ENCODE data around the gene MYCBP2.
"Not testable (repeated sequence)": the region's sequence is repeated elsewhere in the genome, so short reads cannot be mapped to it uniquely, and the experiment has no call there.

The MYCBP2 gene

DNA sequence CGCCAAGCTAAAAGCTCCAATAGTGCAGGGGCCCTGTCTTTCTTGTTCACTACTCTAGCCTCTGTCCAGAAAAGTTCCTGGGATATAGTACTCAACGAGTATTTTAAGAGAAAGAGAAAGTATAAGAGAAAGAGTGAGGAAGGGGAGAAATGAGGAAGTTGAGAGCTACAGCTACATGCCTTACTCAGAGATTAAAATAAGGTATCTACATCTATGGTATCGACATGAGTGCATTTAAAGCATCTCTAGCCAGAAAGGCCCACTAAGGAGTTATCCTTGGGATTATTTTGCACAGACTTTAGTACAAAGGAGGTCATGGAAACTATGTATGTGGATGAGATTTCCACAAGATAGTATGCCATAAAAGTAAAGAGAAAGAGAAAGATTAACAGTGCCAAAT lies 28.5 kb downstream of the MYCBP2 start:
- DNase-seq, result no peak

DNA sequence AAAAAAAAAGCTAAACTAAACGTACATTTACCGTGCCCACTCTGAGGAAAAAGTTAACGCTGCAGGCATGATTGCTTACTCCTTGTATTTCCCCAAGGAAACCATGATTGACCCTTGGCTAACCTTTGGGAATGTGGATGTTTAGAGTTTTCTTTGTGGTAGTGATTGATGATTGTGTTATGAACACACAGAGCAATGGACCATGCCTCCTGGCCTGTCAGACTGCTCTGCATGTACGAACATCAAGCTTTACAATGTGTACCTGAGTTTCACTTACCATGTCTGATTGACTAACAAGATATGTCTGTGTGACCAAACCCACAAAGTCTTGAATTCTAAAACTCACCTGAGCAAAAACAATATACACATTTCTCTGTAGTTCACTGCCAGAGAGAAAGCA lies 35.1 kb downstream of the MYCBP2 start:
- no peak for DNase-seq

- DNase-seq, result no peak
Measured at GRCh38 chr13:77290342-77290741, 36.6 kb downstream of the MYCBP2 start.

DNA sequence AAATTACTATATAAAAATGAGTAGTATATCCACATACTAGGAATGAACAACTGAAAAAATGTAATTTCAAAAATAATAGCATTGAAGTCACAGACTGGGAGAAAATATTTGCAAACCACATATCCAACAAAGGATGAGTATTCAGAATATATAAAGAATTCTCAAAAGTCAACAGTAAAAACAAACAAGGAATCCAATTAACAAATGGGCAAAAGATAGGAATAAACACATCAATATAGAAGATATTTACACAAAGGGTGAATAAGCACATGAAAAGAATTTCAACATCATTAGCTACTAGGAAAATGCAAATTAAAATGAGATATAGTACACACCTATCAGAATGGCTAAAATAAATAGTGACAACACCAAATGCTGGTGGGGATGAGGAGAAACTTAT lies 37.0 kb downstream of the MYCBP2 start:
- DNase-seq, result no peak

DNA sequence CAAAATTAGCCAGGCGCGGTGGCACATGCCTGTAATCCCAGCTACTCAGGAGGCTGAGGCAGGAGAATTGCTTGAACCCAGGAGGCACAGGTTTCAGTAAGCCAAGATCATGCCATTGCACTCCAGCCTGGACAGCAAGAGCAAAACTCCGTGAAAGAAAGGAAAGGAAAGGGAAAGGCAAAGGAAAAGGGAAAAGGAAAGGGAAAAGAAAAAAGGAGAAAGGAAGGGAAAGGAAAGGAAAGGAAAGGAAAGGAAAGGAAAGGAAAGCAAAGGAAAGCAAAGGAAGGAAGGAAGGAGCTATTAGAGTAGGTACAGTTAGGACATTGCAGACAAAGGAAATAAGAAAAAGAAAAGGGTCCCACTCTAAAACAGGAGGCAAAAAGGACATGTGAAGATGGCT lies 41.3 kb downstream of the MYCBP2 start:
- DNase-seq, result not testable (repeated sequence)

GRCh38 chr13:77285098-77285497 lies 41.8 kb downstream of the MYCBP2 start:
- DNase-seq, result no peak

GRCh38 chr13:77274126-77274525 lies 52.8 kb downstream of the MYCBP2 start:
- DNase-seq, result no peak

DNA sequence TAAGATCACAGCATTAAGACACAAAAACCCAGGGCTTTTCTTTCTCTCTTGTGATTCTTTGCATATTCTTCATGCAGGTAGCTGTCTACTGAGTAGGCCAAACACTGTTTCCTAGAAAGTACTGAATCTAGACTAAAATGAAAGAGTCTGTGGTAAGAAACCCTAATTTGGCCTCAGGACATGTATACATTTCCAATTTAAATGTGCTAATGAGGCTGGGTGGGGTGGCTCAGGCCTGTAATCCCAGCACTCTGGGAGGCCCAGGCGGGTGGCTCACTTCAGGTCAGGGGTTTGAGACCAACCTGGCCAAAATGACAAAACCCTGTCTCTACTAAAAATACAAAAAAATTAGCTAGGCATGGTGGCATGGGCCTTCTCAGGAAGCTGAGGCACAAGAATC lies 57.8 kb downstream of the MYCBP2 start:
- DNase-seq, result no peak

GRCh38 chr13:77267362-77267761 lies 59.5 kb downstream of the MYCBP2 start:
- no peak for DNase-seq

- DNase-seq, result no peak
Measured at GRCh38 chr13:77265336-77265735, 61.6 kb downstream of the MYCBP2 start.

GRCh38 chr13:77262198-77262597 lies 64.7 kb downstream of the MYCBP2 start:
- no peak for DNase-seq

GRCh38 chr13:77250975-77251374 lies 75.9 kb downstream of the MYCBP2 start:
- no peak for DNase-seq

GRCh38 chr13:77245224-77245623 lies 81.7 kb downstream of the MYCBP2 start:
- DNase-seq, result not testable (repeated sequence)

DNA sequence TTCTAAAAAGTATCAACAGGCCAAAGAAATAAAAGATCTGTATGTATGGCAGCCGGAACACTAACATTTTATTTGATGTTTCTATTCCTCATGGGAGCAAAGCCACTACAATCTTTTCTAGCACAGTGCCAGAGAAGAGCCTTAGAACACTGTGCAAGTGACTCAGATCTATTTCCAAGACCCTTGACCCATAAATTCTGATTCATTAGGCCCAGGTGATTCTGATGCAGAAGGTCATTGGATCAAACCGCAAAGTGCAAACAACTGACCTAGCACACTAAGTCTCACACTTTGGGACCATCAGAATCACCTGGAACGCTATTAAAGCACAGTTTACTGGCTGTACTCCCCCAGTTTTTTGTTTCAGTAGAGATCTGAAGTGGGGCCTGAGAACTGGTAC lies 87.6 kb downstream of the MYCBP2 start:
- DNase-seq, result no peak

DNA sequence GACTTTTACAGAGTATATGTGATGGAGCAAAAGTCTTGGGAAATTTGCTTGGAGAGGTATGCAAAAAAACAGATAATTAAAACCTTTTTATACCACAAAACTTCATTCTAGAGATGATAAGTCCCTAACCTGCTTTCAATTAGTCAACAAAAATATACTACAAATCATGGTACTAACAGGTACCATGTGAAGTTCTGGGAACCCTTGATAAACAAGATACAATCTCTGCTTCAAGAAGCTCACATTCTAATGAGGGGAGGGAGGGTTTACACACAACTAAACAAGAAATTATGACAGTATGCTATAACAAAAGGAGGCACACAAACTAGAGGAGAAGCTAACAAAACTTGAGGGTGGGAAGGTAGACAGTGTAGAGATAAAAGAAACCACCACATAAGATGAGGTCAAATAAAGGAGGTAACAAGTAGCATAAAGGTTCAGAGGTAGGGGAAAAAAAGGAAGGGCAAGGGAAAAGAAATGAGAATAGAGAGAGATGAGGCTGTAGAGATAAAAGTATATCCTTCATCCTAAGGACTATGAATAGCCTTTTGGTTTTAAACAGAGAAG lies 91.4 kb downstream of the MYCBP2 start:
- DNase-seq, result no peak

GRCh38 chr13:77233159-77233558 lies 93.7 kb downstream of the MYCBP2 start:
- no peak for DNase-seq

DNA sequence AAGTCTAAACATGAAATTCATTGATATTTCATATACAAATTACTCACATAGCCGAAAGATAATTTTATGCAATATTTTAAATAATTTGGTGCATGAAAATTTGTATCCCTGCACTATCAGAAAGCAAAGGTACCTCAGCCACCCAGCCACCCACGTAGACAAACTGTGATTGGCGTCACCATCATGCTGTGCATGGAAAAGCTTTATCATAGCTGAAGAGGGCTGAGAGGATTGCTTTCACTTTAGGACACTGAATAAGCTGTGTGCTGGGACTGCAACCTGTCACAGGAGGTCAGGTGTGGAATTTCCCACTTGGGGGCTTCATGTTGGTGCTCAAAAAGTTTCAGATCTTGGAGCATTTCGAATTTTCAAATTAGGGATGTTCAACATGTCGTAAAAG lies 96.3 kb downstream of the MYCBP2 start:
- DNase-seq, result no peak

DNA sequence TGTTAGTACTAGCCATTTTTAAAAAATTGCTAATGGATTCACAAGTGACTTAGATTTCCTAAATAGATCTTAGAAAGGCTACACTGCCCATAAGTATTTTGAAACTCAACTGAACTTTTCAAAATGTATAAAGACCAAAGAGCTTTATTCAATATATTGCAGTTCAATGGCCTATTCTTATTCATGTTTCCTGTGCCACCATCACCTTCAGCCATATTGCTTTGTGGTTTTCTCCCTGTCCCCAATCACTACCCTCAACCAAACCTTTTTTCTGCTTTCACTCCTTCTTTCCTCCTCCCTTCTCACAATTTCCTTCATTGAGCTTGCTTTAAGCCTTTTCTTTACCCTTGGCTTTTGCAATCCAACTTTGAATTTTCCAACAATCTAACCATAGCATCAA lies 100.9 kb downstream of the MYCBP2 start:
- no peak for DNase-seq

DNA sequence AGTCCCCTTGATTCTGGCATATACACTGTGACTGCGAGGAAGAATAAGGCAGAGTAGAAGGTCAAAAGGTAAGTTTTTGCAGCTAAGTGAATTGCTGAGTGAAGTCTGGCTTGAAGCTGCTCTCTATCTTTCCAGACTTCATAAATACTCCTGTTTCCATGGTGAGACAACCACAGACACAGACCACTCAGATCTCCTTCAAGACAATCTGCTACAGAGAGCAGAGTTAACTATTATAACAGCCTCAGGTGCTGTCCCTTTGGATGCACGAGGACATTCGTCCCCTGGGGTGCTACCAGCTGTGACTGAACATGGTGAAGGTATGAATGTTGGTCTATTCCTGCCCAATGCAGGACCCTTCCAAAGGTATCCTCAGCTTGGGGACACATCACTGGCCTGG lies 104.0 kb downstream of the MYCBP2 start:
- no peak for DNase-seq

DNA sequence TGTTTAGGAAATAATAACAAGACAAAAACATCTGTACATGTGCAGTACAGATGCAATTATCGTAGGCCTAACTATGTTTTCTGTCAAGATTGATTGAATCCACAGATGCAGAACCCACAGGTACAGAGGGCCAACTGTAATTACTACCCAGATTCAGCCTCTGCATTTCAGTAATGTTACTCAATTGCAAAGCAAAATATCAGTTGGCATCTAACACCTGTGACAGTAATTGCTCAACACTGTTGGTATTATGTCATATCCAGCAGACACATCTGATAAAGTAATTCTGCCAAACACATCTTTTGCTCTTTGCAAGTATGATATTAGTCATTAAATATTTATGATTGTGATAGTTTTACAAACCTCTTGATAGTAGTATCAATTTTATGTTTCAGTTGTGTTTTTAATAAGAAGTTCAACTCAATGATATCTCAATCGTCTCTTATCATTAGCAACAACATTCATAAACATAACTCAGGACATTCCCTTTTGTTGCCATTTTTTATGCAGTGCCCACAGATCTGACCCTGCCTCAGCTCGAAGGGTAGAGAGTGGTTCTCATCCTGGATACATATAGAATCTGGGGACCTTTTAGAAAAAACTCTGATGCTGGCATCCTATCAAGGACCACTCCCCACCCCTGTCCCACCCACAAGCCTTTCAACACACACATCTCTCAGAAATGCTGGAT lies 104.7 kb downstream of the MYCBP2 start:
- no peak for DNase-seq

GRCh38 chr13:77219401-77219800 lies 107.5 kb downstream of the MYCBP2 start:
- no peak for DNase-seq

DNA sequence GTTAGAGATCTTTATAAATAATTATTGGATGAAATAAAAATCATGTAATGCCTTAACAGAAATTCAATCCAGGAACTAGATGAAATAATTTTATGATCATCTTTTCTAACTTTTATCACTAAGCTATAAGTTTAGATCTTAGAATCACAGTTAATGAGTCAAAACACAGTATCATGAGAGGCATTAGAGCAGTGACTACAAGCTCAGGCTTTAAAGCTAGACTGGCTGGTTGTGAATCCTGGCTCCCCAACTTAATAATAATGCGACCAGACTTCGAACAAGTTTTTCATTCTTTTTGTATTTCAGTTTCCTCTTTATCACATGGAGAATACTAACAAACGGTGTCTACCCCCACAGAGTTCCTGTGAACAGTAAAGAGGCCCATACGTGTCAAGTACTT lies 108.6 kb downstream of the MYCBP2 start:
- no peak for DNase-seq

DNA sequence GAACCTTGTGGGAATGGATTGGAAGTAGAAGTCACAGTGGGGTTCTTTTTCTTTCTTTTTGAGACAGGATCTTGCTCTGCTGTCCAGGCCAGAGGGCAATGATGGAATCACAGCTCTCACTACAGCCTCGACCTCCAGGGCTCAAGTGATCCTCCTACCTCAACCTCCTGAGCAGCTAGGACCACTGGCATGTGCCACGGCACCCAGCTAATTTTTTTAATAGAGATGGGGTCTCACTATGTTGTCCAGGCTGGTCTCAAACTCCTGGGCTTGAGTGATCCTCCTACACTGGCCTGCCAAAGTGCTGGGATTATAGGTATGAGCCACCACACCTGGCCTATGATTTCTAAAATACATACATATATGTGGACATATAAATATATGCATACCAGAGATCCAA lies 111.4 kb downstream of the MYCBP2 start:
- no peak for DNase-seq

DNA sequence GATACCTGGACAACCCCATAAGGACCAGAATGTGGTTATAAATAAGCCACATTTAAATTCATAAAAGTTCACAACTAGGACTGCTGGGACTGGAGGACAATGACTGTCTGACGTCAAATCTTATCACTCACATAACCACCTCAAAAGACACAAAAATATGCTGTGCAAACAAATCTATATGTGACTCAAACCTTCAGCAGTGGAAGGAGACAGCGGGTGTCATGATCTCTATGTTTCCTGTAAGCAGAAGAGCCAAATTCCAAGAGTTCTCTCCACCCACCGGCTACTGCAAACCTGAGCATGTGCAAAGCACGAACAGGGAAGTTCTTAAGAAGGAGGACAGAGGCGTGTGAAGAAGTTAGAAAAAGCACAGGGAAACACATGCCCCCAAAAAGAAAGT lies 113.2 kb downstream of the MYCBP2 start:
- no peak for DNase-seq

- DNase-seq, result no peak
Measured at GRCh38 chr13:77207943-77208342, 119.0 kb downstream of the MYCBP2 start.
